ENCODE results near the gene ASCL1. TPM values are rescaled to one million over a fixed set of nuclear protein-coding genes. Genes with fewer than 3 reads are reported as not detected.

ASCL1 gene
- total and polyA plus RNA-seq, 8 donors = 0.10 to 0.92 (median 0.41) TPM; not detected in 2

- Histone ChIP-seq H3K4me3 (no peak overlapping the region), H3K36me3 (no peaks in the 10 kb centered on the region), H3K9me3 (peaks cover 6 to 11% (median 9%) of the 10 kb centered on the region in 4 donors), H3K27ac (no peak overlapping the region), H3K27me3 (peaks cover 8 to 77% (median 49%) of the 10 kb centered on the region in 3 donors), H3K4me1 (peaks cover 9 to 22% (median 16%) of the 10 kb centered on the region in 4 donors)
- intact Hi-C loops (cut with DNase I; ENCODE audit: low total_unique reads) = no loop called here
- WGBS, 5 donors = 27 to 49% (median 30%) methylated on average over 12 of the region's 12 CpGs
- DNase-seq = no peak
- TF ChIP-seq POLR2A (IDR thresholded peaks at IDR 0.05) = no peak
- TF ChIP-seq CTCF (IDR thresholded peaks at IDR 0.05) = no peak
- TF ChIP-seq POLR2AphosphoS5 (IDR thresholded peaks at IDR 0.05) = no peak
- TF ChIP-seq EP300 (IDR thresholded peaks at IDR 0.05) = no peak
Observed at GRCh38 chr12:102966200-102966863, 8.9 kb downstream of the ASCL1 start.

- intact Hi-C loops (cut with DNase I; ENCODE audit: low total_unique reads) = no loop called here
- DNase-seq = no peak
- Histone ChIP-seq H3K27me3 (peaks cover 0 to 33% (median 11%) of the 10 kb centered on the region in 3 donors), H3K36me3 (no peaks in the 10 kb centered on the region), H3K4me1 (peaks cover 0 to 1% (median 0%) of the 10 kb centered on the region in 4 donors), H3K27ac (no peak overlapping the region), H3K4me3 (no peak overlapping the region), H3K9me3 (no peaks in the 10 kb centered on the region)
- 15 to 21% (median 17%) methylated on average over 4 of the region's 4 CpGs for WGBS, 5 donors
- TF ChIP-seq POLR2A (IDR thresholded peaks at IDR 0.05) (no peak), EP300 (IDR thresholded peaks at IDR 0.05) (no peak), POLR2AphosphoS5 (IDR thresholded peaks at IDR 0.05) (no peak), CTCF (IDR thresholded peaks at IDR 0.05) (no peak)
Observed at GRCh38 chr12:102970780-102971179, 13.3 kb downstream of the ASCL1 start.

GRCh38 chr12:102971227-102971626 lies 13.8 kb downstream of the ASCL1 start:
- no peaks in the 10 kb centered on the region for H3K36me3 ChIP-seq
- 51 to 64% (median 57%) methylated on average over 3 of the region's 3 CpGs for WGBS, 5 donors
- no peaks in the 10 kb centered on the region for H3K4me1 ChIP-seq
- H3K27ac ChIP-seq = no peak overlapping the region
- intact Hi-C loops (cut with DNase I; ENCODE audit: low total_unique reads) = no loop called here
- DNase-seq = no peak
- H3K4me3 ChIP-seq = no peak overlapping the region
- no peaks in the 10 kb centered on the region for H3K9me3 ChIP-seq
- no peak for TF ChIP-seq POLR2A (IDR thresholded peaks at IDR 0.05)
- no peak for TF ChIP-seq POLR2AphosphoS5 (IDR thresholded peaks at IDR 0.05)
- TF ChIP-seq EP300 (IDR thresholded peaks at IDR 0.05) = no peak
- no peak for TF ChIP-seq CTCF (IDR thresholded peaks at IDR 0.05)
- H3K27me3 ChIP-seq = peaks cover 0 to 29% (median 7%) of the 10 kb centered on the region in 3 donors

GRCh38 chr12:102973583-102973982 lies 16.1 kb downstream of the ASCL1 start:
- no peaks in the 10 kb centered on the region for H3K4me1 ChIP-seq
- DNase-seq = no peak
- H3K9me3 ChIP-seq = no peaks in the 10 kb centered on the region
- intact Hi-C loops (cut with DNase I; ENCODE audit: low total_unique reads) = no loop called here
- TF ChIP-seq CTCF (IDR thresholded peaks at IDR 0.05) = no peak
- no peak for TF ChIP-seq POLR2A (IDR thresholded peaks at IDR 0.05)
- TF ChIP-seq POLR2AphosphoS5 (IDR thresholded peaks at IDR 0.05) = no peak
- TF ChIP-seq EP300 (IDR thresholded peaks at IDR 0.05) = no peak
- no peaks in the 10 kb centered on the region for H3K36me3 ChIP-seq
- H3K4me3 ChIP-seq = no peak overlapping the region
- peaks cover 0 to 13% (median 0%) of the 10 kb centered on the region in 3 donors for H3K27me3 ChIP-seq
- no peak overlapping the region for H3K27ac ChIP-seq

Measured in stomach (tissue), 9 donors.